ENCODE measurements around the gene VWA3B. TPM values are rescaled to one million over a fixed set of nuclear protein-coding genes. Genes with fewer than 3 reads are reported as not detected.
"Not testable (repeated sequence)": the region's sequence is repeated elsewhere in the genome, so short reads cannot be mapped to it uniquely, and the experiment has no call there.

The VWA3B gene
- total RNA-seq, 3 donors from 2014 or later, result not detected

DNA sequence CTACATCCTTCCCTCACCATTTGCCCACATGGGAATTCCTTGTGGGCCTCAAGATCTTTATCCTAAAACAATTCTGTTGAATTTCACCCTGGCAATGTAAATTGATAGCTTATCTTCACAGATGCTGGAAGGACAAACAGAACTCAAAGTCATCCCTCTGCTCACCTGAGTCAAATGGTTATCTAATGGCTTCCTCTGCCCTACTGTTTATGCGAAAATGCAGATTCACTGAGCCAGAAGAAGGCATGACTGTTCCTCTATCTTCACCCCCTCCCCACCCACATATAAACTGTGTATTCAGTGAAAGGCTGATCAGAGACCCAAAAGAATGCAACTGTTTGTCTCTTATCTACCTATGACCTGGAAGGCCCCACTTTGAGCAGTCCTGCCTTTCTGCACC lies 43.9 kb upstream of the VWA3B start:
- peaks cover 8 to 22% of the 10 kb centered on the region in 2 donors for H3K9me3 ChIP-seq
- intact Hi-C loops (cut with DNase I; ENCODE audit: low total_unique reads), result no loop called here
- TF ChIP-seq, protein P1, sequence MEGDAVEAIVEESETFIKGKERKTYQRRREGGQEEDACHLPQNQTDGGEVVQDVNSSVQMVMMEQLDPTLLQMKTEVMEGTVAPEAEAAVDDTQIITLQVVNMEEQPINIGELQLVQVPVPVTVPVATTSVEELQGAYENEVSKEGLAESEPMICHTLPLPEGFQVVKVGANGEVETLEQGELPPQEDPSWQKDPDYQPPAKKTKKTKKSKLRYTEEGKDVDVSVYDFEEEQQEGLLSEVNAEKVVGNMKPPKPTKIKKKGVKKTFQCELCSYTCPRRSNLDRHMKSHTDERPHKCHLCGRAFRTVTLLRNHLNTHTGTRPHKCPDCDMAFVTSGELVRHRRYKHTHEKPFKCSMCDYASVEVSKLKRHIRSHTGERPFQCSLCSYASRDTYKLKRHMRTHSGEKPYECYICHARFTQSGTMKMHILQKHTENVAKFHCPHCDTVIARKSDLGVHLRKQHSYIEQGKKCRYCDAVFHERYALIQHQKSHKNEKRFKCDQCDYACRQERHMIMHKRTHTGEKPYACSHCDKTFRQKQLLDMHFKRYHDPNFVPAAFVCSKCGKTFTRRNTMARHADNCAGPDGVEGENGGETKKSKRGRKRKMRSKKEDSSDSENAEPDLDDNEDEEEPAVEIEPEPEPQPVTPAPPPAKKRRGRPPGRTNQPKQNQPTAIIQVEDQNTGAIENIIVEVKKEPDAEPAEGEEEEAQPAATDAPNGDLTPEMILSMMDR (IDR thresholded peaks at IDR 0.05), result no peak
- TF ChIP-seq POLR2A (IDR thresholded peaks at IDR 0.05), result no peak
- no peak for TF ChIP-seq POLR2AphosphoS5 (IDR thresholded peaks at IDR 0.05)

DNA sequence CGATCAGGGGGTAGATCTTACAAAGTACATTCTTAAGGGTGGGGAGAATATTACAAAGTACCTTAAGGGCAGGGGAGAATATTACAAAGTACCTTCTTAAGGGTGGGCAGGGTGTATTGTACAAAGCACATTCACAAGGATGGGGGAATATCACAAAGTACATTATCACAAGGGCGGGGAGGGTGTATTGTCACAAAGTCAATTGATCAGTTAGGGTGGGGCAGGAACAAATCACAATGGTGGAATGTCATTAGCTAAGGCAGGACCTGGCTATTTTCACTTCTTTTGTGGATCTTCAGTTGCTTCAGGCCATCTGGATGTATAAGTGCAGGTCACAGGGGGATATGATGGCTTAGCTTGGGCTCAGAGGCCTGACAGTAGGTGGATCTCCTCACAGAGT lies 42.2 kb upstream of the VWA3B start:
- H3K27ac ChIP-seq; H3K36me3 ChIP-seq; H3K4me1 ChIP-seq; H3K4me3 ChIP-seq; H3K27me3 ChIP-seq; DNase-seq (ENCODE audit: low spot score in 2 of 2); intact Hi-C loops (cut with DNase I; ENCODE audit: low total_unique reads): not testable (repeated sequence)
- H3K9me3 ChIP-seq, result peaks cover 8 to 22% of the 10 kb centered on the region in 2 donors

More for the DNA sequence above, 43.9 kb upstream of the VWA3B start:
- DNase-seq (ENCODE audit: low spot score in 2 of 2), result no peak
- Histone ChIP-seq H3K27me3 (no peaks in the 10 kb centered on the region), H3K36me3 (no peaks in the 10 kb centered on the region), H3K4me3 (no peak overlapping the region), H3K4me1 (no peaks in the 10 kb centered on the region), H3K27ac (no peak overlapping the region)

DNA sequence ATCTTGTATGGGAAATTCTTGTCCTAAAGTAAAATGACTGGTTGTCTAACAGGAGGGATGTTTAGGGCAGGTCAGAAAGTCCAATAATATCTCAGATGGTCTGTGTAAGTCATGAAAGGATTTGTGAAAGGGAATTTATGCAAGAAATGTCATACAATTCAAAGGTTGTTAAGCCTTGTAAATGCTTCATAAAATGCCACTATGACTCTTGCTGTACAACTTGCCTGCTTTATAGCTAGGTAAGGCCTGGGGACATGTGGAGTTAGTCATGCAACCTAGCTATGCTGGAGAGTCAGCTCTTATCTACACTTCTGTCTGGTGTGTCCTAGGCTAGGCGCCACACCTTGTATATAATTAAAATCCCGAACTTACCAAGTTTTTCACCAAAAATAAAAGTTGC lies 36.9 kb upstream of the VWA3B start:
- no peak overlapping the region for H3K4me3 ChIP-seq
- H3K36me3 ChIP-seq, result no peaks in the 10 kb centered on the region
- no peak for DNase-seq (ENCODE audit: low spot score in 2 of 2)
- H3K9me3 ChIP-seq, result peaks cover 5 to 6% of the 10 kb centered on the region in 2 donors
- no peak overlapping the region for H3K27ac ChIP-seq
- no peaks in the 10 kb centered on the region for H3K4me1 ChIP-seq
- intact Hi-C loops (cut with DNase I; ENCODE audit: low total_unique reads), result no loop called here
- TF ChIP-seq POLR2A (IDR thresholded peaks at IDR 0.05), result no peak
- TF ChIP-seq POLR2AphosphoS5 (IDR thresholded peaks at IDR 0.05), result no peak
- TF ChIP-seq, protein P1 (IDR thresholded peaks at IDR 0.05), result no peak
- H3K27me3 ChIP-seq, result no peaks in the 10 kb centered on the region

DNA sequence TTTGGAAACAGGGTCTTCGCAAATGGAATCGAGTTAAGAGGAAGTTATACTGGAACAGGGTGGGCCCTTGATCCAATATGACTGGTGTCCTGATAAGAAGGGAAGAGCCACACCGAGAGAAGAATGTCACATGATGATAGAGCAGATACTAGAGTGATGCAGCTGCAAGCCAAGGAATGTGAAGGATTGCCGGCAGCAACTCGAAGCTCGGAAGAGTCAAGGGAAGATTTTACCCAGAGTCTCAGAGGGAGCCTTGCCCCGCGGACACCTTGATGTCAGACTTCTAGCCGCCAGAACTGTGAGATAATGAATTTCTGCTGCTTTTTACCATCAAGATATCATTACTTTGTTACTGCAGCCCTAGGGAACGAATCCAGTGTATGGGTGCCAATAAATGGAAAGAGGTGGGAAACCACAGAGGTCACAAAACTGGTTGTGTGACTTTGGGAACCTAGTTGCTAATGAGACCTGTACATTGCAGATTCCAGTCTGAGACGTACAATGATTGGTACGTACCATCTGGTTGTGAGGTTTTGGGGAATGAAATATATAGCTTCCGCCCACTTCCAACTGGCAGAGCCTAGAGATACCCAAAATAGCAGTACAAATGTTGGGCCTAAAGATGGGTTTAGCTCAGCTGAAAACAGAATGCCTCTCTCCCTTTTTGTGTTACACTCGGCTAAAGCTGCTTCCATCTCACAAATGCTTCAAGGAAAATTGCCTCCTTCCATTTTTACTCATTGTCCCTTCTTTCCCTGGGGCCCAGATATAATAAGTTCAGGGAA lies 28.6 kb upstream of the VWA3B start:
- H3K27me3 ChIP-seq, result no peaks in the 10 kb centered on the region
- TF ChIP-seq POLR2A (IDR thresholded peaks at IDR 0.05) (no peak), POLR2AphosphoS5 (IDR thresholded peaks at IDR 0.05) (no peak)
- TF ChIP-seq, protein P1 (IDR thresholded peaks at IDR 0.05), result no peak
- intact Hi-C loops (cut with DNase I; ENCODE audit: low total_unique reads), result no loop called here

DNA sequence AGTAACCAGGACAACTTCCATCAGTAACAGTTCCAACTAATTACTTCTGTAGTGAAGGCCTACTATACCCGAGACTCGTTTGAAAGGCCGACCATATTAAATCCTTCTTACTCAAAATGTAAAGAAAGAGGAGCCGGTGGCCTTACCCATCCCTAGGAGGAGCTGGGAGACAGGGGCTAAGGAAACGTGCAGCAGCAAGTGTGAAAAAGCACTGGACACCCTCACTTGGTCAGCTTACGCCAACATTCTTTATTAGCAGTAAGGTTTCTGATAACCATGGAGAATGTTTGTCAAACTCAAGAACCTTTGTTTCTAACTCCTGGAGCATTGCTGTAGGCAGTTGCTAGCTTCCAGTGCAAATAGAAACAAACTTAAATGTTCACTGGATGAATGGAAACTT lies 26.7 kb upstream of the VWA3B start:
- Histone ChIP-seq H3K4me1 (no peaks in the 10 kb centered on the region), H3K27me3 (no peaks in the 10 kb centered on the region), H3K36me3 (no peaks in the 10 kb centered on the region), H3K9me3 (no peaks in the 10 kb centered on the region), H3K4me3 (no peak overlapping the region), H3K27ac (no peak overlapping the region)
- intact Hi-C loops (cut with DNase I; ENCODE audit: low total_unique reads), result no loop called here
- TF ChIP-seq, protein P1 (IDR thresholded peaks at IDR 0.05), result no peak
- TF ChIP-seq POLR2A (IDR thresholded peaks at IDR 0.05), result no peak
- no peak for TF ChIP-seq POLR2AphosphoS5 (IDR thresholded peaks at IDR 0.05)
- no peak for DNase-seq (ENCODE audit: low spot score in 2 of 2)

More for the DNA sequence above, 28.6 kb upstream of the VWA3B start:
- H3K4me3 ChIP-seq, result no peak overlapping the region
- no peaks in the 10 kb centered on the region for H3K9me3 ChIP-seq
- no peak for DNase-seq (ENCODE audit: low spot score in 2 of 2)
- H3K27ac ChIP-seq, result no peak overlapping the region
- no peaks in the 10 kb centered on the region for H3K4me1 ChIP-seq
- H3K36me3 ChIP-seq, result no peaks in the 10 kb centered on the region
